Measurements from ENCODE around the gene CTSG.
A peak's percentile ranks its signal among the peaks of the same experiment; 100 is the strongest.

Gene CTSG

GRCh38 chr14:24607635-24608514 lies 31.8 kb upstream of the CTSG start:
- no peak overlapping the region for H3K4me3 ChIP-seq (ENCODE audit: low read depth, low read length)
- TF ChIP-seq CTCF (IDR thresholded peaks at IDR 0.05; ENCODE audit: low read depth, low read length) (no peak), MAX (IDR thresholded peaks at IDR 0.05; ENCODE audit: low read depth, low read length) (no peak), POLR2A (IDR thresholded peaks at IDR 0.05; ENCODE audit: extremely low read depth, insufficient read length) (no peak), MYC (IDR thresholded peaks at IDR 0.05; ENCODE audit: low read depth, low read length) (no peak)
- DNase-seq (ENCODE audit: low read depth), result peak; percentile 55

GRCh38 chr14:24607081-24607480 lies 31.0 kb upstream of the CTSG start:
- TF ChIP-seq CTCF (IDR thresholded peaks at IDR 0.05; ENCODE audit: low read depth, low read length), result no peak
- no peak for TF ChIP-seq POLR2A (IDR thresholded peaks at IDR 0.05; ENCODE audit: extremely low read depth, insufficient read length)
- no peak for TF ChIP-seq MAX (IDR thresholded peaks at IDR 0.05; ENCODE audit: low read depth, low read length)
- no peak for TF ChIP-seq MYC (IDR thresholded peaks at IDR 0.05; ENCODE audit: low read depth, low read length)
- H3K4me3 ChIP-seq (ENCODE audit: low read depth, low read length), result no peak overlapping the region
- DNase-seq (ENCODE audit: low read depth), result peak; percentile 57

GRCh38 chr14:24606297-24606696 lies 30.2 kb upstream of the CTSG start:
- DNase-seq (ENCODE audit: low read depth), result peak; percentile 22
- TF ChIP-seq CTCF (IDR thresholded peaks at IDR 0.05; ENCODE audit: low read depth, low read length) (no peak), MAX (IDR thresholded peaks at IDR 0.05; ENCODE audit: low read depth, low read length) (no peak), POLR2A (IDR thresholded peaks at IDR 0.05; ENCODE audit: extremely low read depth, insufficient read length) (no peak), MYC (IDR thresholded peaks at IDR 0.05; ENCODE audit: low read depth, low read length) (no peak)

GRCh38 chr14:24605435-24606190 lies 29.6 kb upstream of the CTSG start:
- TF ChIP-seq MYC (IDR thresholded peaks at IDR 0.05; ENCODE audit: low read depth, low read length) (no peak), MAX (IDR thresholded peaks at IDR 0.05; ENCODE audit: low read depth, low read length) (no peak), POLR2A (IDR thresholded peaks at IDR 0.05; ENCODE audit: extremely low read depth, insufficient read length) (no peak), CTCF (IDR thresholded peaks at IDR 0.05; ENCODE audit: low read depth, low read length) (peak; percentile 89)
- peak; percentile 67 for DNase-seq (ENCODE audit: low read depth)
- no peak overlapping the region for H3K4me3 ChIP-seq (ENCODE audit: low read depth, low read length)

More at GRCh38 chr14:24606297-24606696, 30.2 kb upstream of the CTSG start:
- H3K4me3 ChIP-seq (ENCODE audit: low read depth, low read length), result no peak overlapping the region

- no peak overlapping the region for H3K4me3 ChIP-seq (ENCODE audit: low read depth, low read length)
- no peak for DNase-seq (ENCODE audit: low read depth)
These were observed 21.4 kb upstream of the CTSG start for GRCh38 chr14:24597403-24597802.

More at GRCh38 chr14:24597403-24597802, 21.4 kb upstream of the CTSG start:
- TF ChIP-seq MAX (IDR thresholded peaks at IDR 0.05; ENCODE audit: low read depth, low read length) (no peak), POLR2A (IDR thresholded peaks at IDR 0.05; ENCODE audit: extremely low read depth, insufficient read length) (no peak), CTCF (IDR thresholded peaks at IDR 0.05; ENCODE audit: low read depth, low read length) (no peak), MYC (IDR thresholded peaks at IDR 0.05; ENCODE audit: low read depth, low read length) (no peak)

Data from NB4 (cell line).